GM12878 (cell line): ENCODE measurements around the gene NFS1. TPM values are rescaled to one million over a fixed set of nuclear protein-coding genes. Genes with fewer than 3 reads are reported as not detected.
"Not testable (repeated sequence)": the region's sequence is repeated elsewhere in the genome, so short reads cannot be mapped to it uniquely, and the experiment has no call there.

ENCODE experiments used
- ATAC-seq: fragments of 200-7000 bp; cut with Tn5 transposase; 3 replicates; pipeline ENCODE4 v1.9.1; 2020; ENCODE audit warnings: mild to moderate bottlenecking, moderate library complexity
- BruUV-seq: library from RNA; stranded (reverse); fragments of 400-500 nt; replicated peaks from 2 replicates; lab custom pipeline; 2021; lab: Mats Ljungman, UMichigan
- CTCF ChIA-PET: fragments of 300-600 bp; sonication (Branson Sonifier 250); formaldehyde crosslinking; extraction: SDS; loops from one replicate; lab custom pipeline; 2021; ENCODE audit warnings: inconsistent platforms; lab: Yijun Ruan, JAX
- POLR2A ChIA-PET: fragments of 350-600 bp; formaldehyde crosslinking; extraction: SDS; loops from one replicate; lab custom pipeline; 2021; ENCODE audit warnings: inconsistent platforms; lab: Charles Lee
- RAD21 ChIA-PET: fragments of 300-600 bp; sonication (Branson Sonifier 250); formaldehyde crosslinking; loops from one replicate; lab custom pipeline; 2023; ENCODE audit warnings: antibody characterized with exemption; ENCODE audit not compliant: unreplicated experiment; lab: Charles Lee
- SMC1A ChIA-PET: fragments of 300-600 bp; sonication (Branson Sonifier 250); formaldehyde crosslinking; loops from one replicate; lab custom pipeline; 2023; ENCODE audit not compliant: unreplicated experiment, uncharacterized antibody; lab: Charles Lee
- DNase-seq: peaks from one replicate; pipeline ENCODE4 v3.0.0-alpha.2; 2011; ENCODE audit warnings: low read depth, low spot score
- FAIRE-seq: peaks from 3 replicates; lab custom pipeline; 2011; peaks lifted over from hg19 to GRCh38; lab: Jason Lieb, UNC
- H2AFZ ChIP-seq: 2 replicates; pipeline ENCODE4 v1.6.0; 2011; ENCODE audit warnings: low read depth, low read length, control low read depth; ENCODE audit not compliant: control insufficient read depth
- H3K27ac ChIP-seq: 2 replicates; pipeline ENCODE4 v1.5.1; 2011; ENCODE audit warnings: control low read depth; ENCODE audit not compliant: control insufficient read depth, insufficient read depth
- H3K27me3 ChIP-seq, 2 experiments: replicated peaks in 1 of 2; 2 replicates each; pipeline versions ENCODE4 v1.6.0 to v1.6.1; 2011; ENCODE audit warnings: low read length in 1 of 2; ENCODE audit not compliant: control insufficient read depth in 2 of 2, insufficient read depth in 2 of 2
- H3K36me3 ChIP-seq, 2 experiments: 2 replicates each; pipeline ENCODE4 v1.5.1; 2011; ENCODE audit warnings: low read length in 1 of 2; ENCODE audit not compliant: control insufficient read depth in 2 of 2, insufficient read depth in 2 of 2
- H3K4me1 ChIP-seq: 2 replicates; pipeline ENCODE4 v1.6.1; 2011; ENCODE audit warnings: mild to moderate bottlenecking, low read length, moderate library complexity, mixed read lengths; ENCODE audit not compliant: control insufficient read depth, insufficient read depth
- H3K4me2 ChIP-seq: 2 replicates; pipeline ENCODE4 v1.6.0; 2011; ENCODE audit warnings: control low read depth; ENCODE audit not compliant: control insufficient read depth, insufficient read depth
- H3K4me3 ChIP-seq: fragments of 200-600 bp; sonication (generic); 2 replicates; pipeline ENCODE4 v1.5.1; 2016
- H3K79me2 ChIP-seq: 2 replicates; pipeline ENCODE4 v1.6.0; 2011; ENCODE audit warnings: low read length; ENCODE audit not compliant: control insufficient read depth, insufficient read depth
- H3K9ac ChIP-seq: 2 replicates; pipeline ENCODE4 v1.8.0; 2011; ENCODE audit warnings: low read length, control low read depth, mixed read lengths; ENCODE audit not compliant: control insufficient read depth, insufficient read depth
- H3K9me3 ChIP-seq: replicated peaks from 3 replicates; pipeline ENCODE4 v1.5.1; 2011; ENCODE audit warnings: mild to moderate bottlenecking, low read length; ENCODE audit not compliant: control insufficient read depth, insufficient read depth
- H4K20me1 ChIP-seq: 2 replicates; pipeline ENCODE4 v1.6.0; 2011; ENCODE audit not compliant: control insufficient read depth, insufficient read depth
- ELK1 ChIP-seq: IDR thresholded peaks from 2 replicates; pipeline ENCODE4 v1.6.1; 2012; ENCODE audit warnings: low read depth, low read length, improper control_type of control experiment
- HDGF ChIP-seq: fragments of 450-650 bp; IDR thresholded peaks from 2 replicates; pipeline ENCODE4 v1.6.1; 2016; ENCODE audit warnings: antibody characterized with exemption
- MLLT1 ChIP-seq: fragments of 450-650 bp; IDR thresholded peaks from 2 replicates; pipeline ENCODE4 v1.6.1; 2016; ENCODE audit warnings: mild to moderate bottlenecking
- NBN ChIP-seq: fragments of 450-650 bp; IDR thresholded peaks from 2 replicates; pipeline ENCODE4 v1.6.1; 2016
- POLR2AphosphoS5 ChIP-seq: IDR thresholded peaks from 2 replicates; pipeline ENCODE4 v1.6.1; 2011; ENCODE audit warnings: mild to moderate bottlenecking, low read length, inconsistent platforms
- TCF3 ChIP-seq: IDR thresholded peaks from 2 replicates; pipeline ENCODE4 v1.6.1; 2012; ENCODE audit warnings: low read depth, mild to moderate bottlenecking, low read length, borderline replicate concordance; ENCODE audit not compliant: insufficient read depth
- WGBS: methylation state at CpG from one replicate; pipeline ENCODE4 v1.1.6; 2016; ENCODE audit warnings: low lambda C conversion rate; ENCODE audit not compliant: insufficient replicate concordance, insufficient coverage; ENCODE audit errors: missing lambda C conversion rate; 5-methylcytosine and 5-hydroxymethylcytosine counted together
- in situ Hi-C: fragments of 300-500 bp; cut with MboI; formaldehyde crosslinking; loops from 9 replicates; pipeline ENCODE4 v1.14.3; 2018; ENCODE audit warnings: mixed read lengths
- intact Hi-C: fragments of 100-400 bp; cut with micrococcal nuclease; formaldehyde crosslinking; loops from one replicate; pipeline ENCODE4 v1.14.2; 2022; ENCODE audit not compliant: unreplicated experiment
- polyA plus RNA-seq, 11 experiments: library from polyadenylated mRNA; depleted of rRNA in 4 of 11; unstranded in 6 of 11; stranded (reverse) in 5 of 11; fragments of >200 nt; fragmentation: Nextera tagmentation in 4 of 11; fragmentation: Illumina TruSeq in 1 of 11; extraction: Ambion mirVana in 4 of 11; extraction: Trizol in 1 of 11; gene quantifications; 1 replicate in 1 of 11; 2 replicates in 10 of 11; pipeline versions ENCODE4 v1.2.1 to v1.2.3, GENCODE V29; 2011 to 2016; ENCODE audit warnings: inconsistent platforms in 2 of 11, missing spikeins in 2 of 11, low read depth in 1 of 11
- total RNA-seq, 4 experiments: library from RNA; depleted of rRNA in 3 of 4; stranded (reverse); fragments of >200 nt in 3 of 4; fragmentation: Illumina TruSeq in 1 of 4; extraction: Trizol in 1 of 4; gene quantifications; 2 replicates each; pipeline versions ENCODE4 v1.2.1 to v1.2.3, GENCODE V29; 2013 to 2021
- TF ChIP-seq, protein P1 (sequence below): fragments of 450-650 bp; IDR thresholded peaks from 2 replicates; pipeline ENCODE4 v1.6.1; 2018; ENCODE audit warnings: borderline replicate concordance, mild to moderate bottlenecking; ENCODE audit not compliant: partially characterized antibody

The NFS1 gene
- total and polyA plus RNA-seq, 10 of the 15 experiments (the other 5 are each of a cell fraction or from before 2014, with no cell fraction given): 9.2 to 74.1 (median 38.6) TPM

GRCh38 chr20:35744492-35744841, 45.3 kb upstream of the NFS1 start:
- ATAC-seq, H3K4me1 ChIP-seq, H3K27me3 ChIP-seq, FAIRE-seq, H4K20me1 ChIP-seq, in situ Hi-C loops, DNase-seq, BruUV-seq, H3K36me3 ChIP-seq, H3K9me3 ChIP-seq, H3K9ac ChIP-seq: not testable (repeated sequence)
- peak overlapping the region; percentile 51; the same call in 1 of the 2 replicates for H3K4me2 ChIP-seq
- H2AFZ ChIP-seq: peak overlapping the region; percentile 59; the same call in 1 of the 2 replicates
- ChIA-PET RAD21 (interaction anchor here (0.8 to 3.7 kb wide), 4 partner anchors 26 to 210 kb away, joined by 3 to 157 read pairs (median 18); partner anchors contain the start of genes PHF20 and SCAND1), POLR2A (interaction anchor here (1.0 to 6.9 kb wide), 7 partner anchors 10 to 210 kb away, joined by 3 to 214 read pairs (median 15); partner anchors contain the start of genes PHF20 and SCAND1), SMC1A (interaction anchor here (0.8 to 7.1 kb wide), 6 partner anchors 14 to 210 kb away, joined by 3 to 151 read pairs (median 4); partner anchors contain the start of genes PHF20 and SCAND1), CTCF (interaction anchor here (0.6 to 7.6 kb wide), 5 partner anchors 16 to 209 kb away, joined by 3 to 69 read pairs (median 18); partner anchors contain the start of genes PHF20 and SCAND1)
- intact Hi-C loops: loop anchor here (10.0 kb wide), 1 partner anchor 1350 kb away; the partner anchor contains the start of gene RBL1
- 74% methylated on average over 3 of the region's 3 CpGs for WGBS
- 0 out of 2 replicates have a peak overlapping the region, but pooled peaks have one; percentile 80 for H3K4me3 ChIP-seq
- H3K27ac ChIP-seq: peak overlapping the region; percentile 99; the same call in 1 of the 2 replicates
- H3K79me2 ChIP-seq: peaks cover 41% of the 10 kb centered on the region

DNA sequence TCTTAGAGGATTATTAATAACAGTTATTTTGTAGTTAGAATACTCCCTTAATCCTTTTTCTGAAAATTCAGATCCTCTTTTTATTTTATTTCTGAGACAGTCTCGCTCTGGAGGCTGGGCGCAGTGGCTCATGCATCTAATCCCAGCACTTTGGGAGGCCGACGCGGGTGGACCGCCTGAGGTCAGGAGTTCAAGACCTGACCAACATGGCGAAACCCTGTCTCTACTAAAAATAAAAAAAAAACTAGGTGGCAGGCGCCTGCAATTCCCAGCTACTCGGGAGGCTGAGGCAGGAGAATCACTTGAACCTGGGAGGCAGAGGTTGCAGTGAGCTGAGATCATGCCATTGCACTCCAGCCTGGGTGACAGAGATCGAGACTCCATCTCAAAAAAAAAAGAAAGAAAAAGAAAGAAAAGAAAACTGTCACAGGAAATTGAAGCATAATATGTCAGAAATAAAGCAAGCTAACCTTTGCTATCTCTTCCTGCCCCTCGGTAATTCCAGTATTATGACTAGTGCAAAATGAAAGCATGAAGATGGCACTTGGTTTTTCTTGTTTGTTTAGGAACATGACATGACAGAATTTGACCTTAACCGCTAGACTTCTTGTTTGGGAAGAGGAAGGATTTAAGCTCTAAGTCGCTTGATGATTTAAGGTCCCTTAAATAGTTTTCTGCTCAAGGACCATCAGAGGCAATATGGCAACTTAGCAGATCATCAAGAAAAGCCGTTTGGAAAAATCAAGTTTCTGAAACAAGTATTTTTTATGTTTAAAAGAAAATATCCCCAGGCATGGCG, 44.7 kb upstream of the NFS1 start:
- SMC1A ChIA-PET: interaction anchor here (0.6 to 7.1 kb wide), 16 partner anchors 9 to 287 kb away, joined by 3 to 151 read pairs (median 4); partner anchors contain the start of genes PHF20, SCAND1 and SPAG4
- peak; percentile 64 for FAIRE-seq
- WGBS: 6% methylated on average over 15 of the region's 15 CpGs
- CTCF ChIA-PET: interaction anchor here (0.5 to 7.6 kb wide), 8 partner anchors 11 to 210 kb away, joined by 3 to 69 read pairs (median 4); partner anchors contain the start of genes PHF20 and SCAND1
- peak overlapping the region; percentile 59 for H2AFZ ChIP-seq
- no TSS peak for BruUV-seq
- peak overlapping the region; percentile 51 for H3K4me2 ChIP-seq
- peaks cover 5% of the 10 kb centered on the region for H3K4me1 ChIP-seq
- no peaks in the 10 kb centered on the region for H3K27me3 ChIP-seq
- peaks cover 46% of the 10 kb centered on the region for H3K79me2 ChIP-seq
- no peaks in the 10 kb centered on the region for H3K9me3 ChIP-seq
- ATAC-seq: no peak
- peak overlapping the region; percentile 80 for H3K4me3 ChIP-seq
- in situ Hi-C loops (no loop called here), intact Hi-C loops (loop anchor here (2.0 to 10.0 kb wide), 3 partner anchors 79 to 1351 kb away; partner anchors contain the start of genes CPNE1, RBL1, RBM12 and SCAND1)
- RAD21 ChIA-PET: interaction anchor here (0.6 to 3.7 kb wide), 10 partner anchors 10 to 289 kb away, joined by 3 to 157 read pairs (median 3); partner anchors contain the start of genes CEP250, PHF20 and SCAND1
- no peak for DNase-seq
- H4K20me1 ChIP-seq: peaks cover 3% of the 10 kb centered on the region; the same call in 1 of the 2 replicates
- H3K27ac ChIP-seq: peak overlapping the region; percentile 99
- H3K36me3 ChIP-seq: peaks cover 2 to 5% of the 10 kb centered on the region in 2 experiments; a peak in 3 of 4 replicates
- peak overlapping the region; percentile 100 for H3K9ac ChIP-seq
- POLR2A ChIA-PET: interaction anchor here (0.6 to 6.9 kb wide), 16 partner anchors 9 to 253 kb away, joined by 3 to 214 read pairs (median 10); partner anchors contain the start of genes NFS1, PHF20, ROMO1 and SCAND1
- TF ChIP-seq MLLT1 (peak; percentile 71; the same call in 1 of the 2 replicates), POLR2AphosphoS5 (no peak), ELK1 (no peak), NBN (peak; percentile 17; the same call in 1 of the 2 replicates), TCF3 (no peak), HDGF (0 out of 2 replicates have a peak, but pooled peaks have one; percentile 32)
- TF ChIP-seq, protein P1, sequence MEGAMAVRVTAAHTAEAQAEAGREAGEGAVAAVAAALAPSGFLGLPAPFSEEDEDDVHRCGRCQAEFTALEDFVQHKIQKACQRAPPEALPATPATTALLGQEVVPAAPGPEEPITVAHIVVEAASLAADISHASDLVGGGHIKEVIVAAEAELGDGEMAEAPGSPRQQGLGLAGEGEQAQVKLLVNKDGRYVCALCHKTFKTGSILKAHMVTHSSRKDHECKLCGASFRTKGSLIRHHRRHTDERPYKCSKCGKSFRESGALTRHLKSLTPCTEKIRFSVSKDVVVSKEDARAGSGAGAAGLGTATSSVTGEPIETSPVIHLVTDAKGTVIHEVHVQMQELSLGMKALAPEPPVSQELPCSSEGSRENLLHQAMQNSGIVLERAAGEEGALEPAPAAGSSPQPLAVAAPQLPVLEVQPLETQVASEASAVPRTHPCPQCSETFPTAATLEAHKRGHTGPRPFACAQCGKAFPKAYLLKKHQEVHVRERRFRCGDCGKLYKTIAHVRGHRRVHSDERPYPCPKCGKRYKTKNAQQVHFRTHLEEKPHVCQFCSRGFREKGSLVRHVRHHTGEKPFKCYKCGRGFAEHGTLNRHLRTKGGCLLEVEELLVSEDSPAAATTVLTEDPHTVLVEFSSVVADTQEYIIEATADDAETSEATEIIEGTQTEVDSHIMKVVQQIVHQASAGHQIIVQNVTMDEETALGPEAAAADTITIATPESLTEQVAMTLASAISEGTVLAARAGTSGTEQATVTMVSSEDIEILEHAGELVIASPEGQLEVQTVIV: peak; percentile 39
